ENCODE results near the gene GRAP2. TPM values are rescaled to one million over a fixed set of nuclear protein-coding genes. Genes with fewer than 3 reads are reported as not detected.
"Not testable (repeated sequence)": the region's sequence is repeated elsewhere in the genome, so short reads cannot be mapped to it uniquely, and the experiment has no call there.

GRAP2 gene
- total RNA-seq, 1 donor from 2014 or later = not detected

DNA sequence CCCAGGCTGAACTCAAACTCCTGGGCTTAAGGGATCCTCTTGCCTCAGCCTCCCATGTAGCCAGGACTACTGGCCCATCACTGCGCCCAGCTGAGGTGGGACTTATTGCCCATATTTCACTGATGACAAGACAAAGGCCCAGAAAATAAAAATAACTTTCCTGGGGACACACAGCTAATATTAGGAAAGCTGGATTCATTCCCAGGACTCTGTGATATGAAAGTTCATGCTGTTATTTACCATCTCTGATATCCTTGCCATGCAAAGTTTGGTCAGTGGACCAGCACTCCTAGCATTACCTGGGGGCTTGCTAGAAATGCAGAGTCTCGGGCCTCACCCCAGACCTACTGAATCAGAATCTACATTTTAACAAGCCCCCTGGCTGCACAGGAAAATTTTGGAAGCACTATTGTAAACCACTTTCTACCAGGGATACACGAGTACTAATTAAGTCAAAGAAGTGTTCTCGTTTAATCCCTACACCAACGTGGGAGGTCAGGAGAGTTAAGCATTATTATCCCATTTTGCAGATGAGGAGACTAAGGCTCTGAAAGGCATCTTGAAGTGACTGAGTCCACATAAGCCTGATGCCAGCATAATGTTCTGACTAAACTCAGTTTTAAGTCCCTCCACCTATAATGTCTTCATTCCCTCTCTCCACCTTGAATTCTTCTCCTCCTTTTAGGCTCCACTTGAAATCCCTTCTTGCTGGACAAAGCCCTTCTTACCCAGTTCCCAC is 91.4 kb downstream of the GRAP2 start:
- DNase-seq (ENCODE audit: low read depth) = no peak

DNA sequence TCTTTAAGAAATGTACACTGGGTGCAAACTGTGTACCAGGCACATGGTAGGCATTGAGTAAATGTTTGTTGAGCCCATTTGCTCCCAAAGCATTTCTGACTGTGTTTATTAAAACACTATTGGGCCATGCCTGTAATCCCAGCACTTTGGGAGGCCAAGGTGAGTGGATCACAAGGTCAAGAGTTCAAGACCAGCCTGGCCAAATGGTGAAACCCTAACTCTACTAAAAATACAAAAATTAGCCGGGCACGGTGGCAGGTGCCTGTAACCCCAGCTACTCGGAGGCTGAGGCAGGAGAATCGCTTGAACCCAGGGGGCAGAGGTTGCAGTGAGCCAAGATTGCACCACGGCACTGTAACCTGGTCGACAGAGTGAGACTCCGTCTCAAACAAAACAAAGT is 92.0 kb downstream of the GRAP2 start:
- DNase-seq (ENCODE audit: low read depth) = not testable (repeated sequence)

DNA sequence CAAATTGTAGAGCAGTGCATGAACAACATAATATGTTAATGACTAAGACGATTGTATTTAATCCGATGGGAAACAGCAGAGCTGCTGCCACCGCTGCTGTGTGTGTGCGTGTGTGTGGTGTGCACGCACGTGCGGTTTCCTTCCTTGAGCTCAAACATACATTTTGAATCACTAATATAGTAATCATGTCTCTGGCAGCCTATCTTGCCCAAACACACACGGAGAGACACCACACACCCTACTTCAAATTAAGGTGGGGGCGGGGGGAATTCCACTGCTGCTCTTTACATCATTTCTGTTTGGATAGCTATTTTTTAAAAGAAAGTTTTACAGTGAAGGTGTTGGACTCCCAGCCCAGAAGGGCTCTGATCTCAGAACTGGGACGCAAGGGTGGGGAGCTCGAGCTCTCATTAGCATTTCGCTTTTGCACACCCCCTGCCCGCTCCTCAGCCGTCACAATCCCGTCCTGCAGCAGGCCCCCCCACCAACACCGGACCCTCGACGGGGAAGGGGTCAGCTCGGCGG is 93.2 kb downstream of the GRAP2 start:
- DNase-seq (ENCODE audit: low read depth) = no peak

DNA sequence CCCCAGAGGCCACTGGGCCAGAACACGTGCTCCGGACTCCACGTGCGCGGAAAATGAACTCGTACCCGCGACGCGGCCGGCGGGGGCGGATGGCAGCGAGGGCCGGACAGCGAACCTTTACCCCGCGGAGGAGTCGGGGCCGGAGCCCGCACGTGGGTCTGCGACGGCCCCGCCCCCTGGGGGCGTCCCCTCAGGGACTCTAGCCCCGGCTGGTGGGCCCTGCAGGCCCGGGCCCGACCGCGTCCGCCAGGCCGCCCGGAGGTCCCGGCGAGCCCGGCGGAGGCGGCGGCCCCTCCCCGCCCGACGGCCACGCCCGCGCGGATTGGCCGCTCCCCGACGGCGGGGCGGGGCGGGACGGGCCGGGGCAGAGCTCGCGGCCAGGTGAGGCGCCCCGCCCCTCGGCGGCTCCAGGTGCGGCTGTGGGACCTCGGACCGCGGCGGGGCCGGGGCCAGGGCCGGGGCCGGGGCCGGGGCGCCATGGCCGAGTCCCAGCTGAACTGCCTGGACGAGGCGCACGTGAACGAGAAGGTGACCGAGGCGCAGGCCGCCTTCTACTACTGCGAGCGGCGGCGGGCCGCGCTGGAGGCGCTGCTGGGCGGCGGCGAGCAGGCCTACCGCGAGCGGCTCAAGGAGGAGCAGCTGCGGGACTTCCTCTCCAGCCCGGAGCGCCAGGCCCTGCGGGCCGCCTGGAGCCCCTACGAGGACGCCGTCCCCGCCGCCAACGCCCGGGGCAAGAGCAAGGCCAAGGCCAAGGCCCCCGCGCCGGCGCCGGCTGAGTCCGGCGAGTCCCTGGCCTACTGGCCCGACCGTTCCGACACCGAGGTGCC is 93.9 kb downstream of the GRAP2 start, which contains the start of gene FAM83F:
Gene FAM83F (plus strand): TSS at position 389 of the 827 bp plus-strand sequence. CDS start 89 bp downstream, at position 478.
- no peak for DNase-seq (ENCODE audit: low read depth)

DNA sequence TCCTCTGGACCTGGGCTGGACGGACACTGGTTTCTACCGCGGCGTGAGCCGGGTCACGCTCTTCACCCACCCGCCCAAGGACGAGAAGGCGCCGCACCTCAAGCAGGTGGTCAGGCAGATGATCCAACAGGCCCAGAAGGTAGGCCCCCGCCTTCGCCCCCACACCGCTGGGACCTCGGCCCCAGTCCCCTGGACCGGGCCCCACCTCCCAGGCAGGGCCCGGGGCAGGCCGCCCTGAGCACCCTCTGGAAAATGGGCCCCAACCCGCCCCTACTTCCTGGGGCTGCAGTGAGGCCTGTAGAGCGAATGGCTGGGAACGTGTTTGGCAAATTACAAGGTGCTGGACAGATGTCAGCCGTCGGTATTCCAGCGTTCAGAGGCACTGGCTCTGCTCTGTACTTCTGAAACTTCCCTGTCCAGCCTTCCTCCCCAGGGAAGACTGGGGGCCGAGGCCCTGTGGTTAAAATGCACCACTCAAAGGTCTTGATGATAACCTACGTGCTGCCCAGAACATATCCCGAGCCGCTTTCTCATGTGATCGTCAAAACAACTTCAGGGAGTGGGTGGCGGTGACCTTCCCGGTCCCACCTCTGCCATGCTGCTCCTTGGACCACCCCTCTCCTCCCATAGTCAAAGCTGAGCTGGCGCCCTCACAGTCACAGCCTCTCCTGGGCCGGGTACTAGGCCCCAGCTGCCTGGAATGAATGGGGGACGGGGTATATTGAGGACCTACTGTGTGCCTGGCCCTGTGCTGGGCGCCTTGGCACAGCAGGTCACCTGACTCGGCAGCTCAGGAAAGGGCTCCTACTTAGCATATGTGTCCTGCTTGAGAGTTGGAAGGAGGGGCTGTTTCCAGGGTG is 94.7 kb downstream of the GRAP2 start:
- no peak for DNase-seq (ENCODE audit: low read depth)

DNA sequence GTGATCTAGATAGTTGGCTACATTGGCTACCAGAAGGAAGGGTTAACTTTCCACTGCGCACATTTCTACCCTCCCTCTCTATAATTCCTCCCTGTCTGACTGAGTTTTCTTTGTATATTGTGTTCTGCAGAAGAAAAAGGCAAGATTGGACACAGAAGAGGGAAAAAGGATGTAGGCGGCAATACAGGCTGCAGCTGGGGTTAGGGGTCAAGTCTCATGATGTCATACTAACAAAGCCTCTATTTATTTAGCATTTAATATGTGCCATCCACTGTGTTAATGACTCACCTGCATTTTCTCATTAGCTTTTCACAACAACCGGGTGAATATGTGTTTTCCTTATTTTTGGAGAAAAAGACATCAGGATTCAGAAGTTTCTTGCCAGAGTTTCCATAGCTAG is 95.8 kb downstream of the GRAP2 start:
- DNase-seq (ENCODE audit: low read depth) = no peak

DNA sequence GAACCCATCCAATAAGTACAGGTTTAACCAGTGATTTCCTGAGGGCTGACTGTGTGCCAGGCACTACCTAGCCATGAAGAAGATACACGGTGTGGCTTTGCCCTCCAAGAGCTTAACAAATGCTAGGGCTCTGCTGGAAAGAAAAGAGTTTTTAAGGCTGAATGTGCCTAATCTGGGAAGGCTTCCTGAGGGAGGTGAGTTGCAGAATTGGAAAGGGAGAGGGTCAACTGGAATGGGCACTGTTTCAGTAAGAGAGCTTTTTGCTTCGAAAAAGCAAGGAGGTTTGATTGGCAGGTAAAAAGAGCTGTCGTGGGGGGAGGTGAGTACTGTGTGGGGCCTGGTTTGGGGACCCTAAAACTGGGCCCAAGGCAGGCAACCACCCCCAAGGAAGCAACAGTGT is 96.5 kb downstream of the GRAP2 start:
- no peak for DNase-seq (ENCODE audit: low read depth)

DNA sequence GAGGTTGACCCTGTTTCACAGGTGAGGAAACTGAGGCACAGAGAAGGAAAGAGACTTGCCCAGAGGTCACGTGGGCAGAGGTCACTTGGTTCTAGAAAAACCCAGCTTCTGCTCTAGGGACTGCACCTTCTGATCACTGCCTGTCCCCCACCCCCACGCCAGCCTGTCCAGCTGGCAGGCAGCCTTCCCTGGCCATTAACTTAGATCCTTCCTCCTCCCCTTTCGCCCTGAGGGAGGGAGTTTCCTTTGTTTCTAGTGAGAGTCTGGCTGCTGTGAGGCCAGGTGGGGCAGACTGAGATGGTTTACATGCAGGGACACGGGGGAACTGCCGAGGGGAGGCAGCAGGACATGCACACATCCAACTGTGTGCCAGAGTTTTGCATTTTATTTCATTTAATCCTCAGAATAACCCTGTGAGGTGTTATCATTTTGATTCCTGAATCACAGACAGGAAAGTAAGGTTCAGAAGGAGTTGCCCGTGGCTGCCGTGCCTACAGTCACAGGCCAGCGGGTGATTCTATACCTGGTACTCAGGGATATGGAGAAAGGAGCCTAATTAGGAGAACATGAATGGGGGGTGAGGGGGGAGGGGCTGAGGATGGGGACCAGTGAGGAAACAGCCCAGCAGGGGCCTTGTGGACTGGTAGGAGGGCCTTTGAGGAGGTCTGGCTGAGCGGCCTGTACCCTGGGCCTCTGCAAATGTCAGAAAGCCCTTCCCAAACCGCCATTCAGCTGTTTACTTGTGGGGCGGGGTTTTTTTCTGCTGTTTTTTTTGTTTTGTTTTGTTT is 97.2 kb downstream of the GRAP2 start:
- no peak for DNase-seq (ENCODE audit: low read depth)

DNA sequence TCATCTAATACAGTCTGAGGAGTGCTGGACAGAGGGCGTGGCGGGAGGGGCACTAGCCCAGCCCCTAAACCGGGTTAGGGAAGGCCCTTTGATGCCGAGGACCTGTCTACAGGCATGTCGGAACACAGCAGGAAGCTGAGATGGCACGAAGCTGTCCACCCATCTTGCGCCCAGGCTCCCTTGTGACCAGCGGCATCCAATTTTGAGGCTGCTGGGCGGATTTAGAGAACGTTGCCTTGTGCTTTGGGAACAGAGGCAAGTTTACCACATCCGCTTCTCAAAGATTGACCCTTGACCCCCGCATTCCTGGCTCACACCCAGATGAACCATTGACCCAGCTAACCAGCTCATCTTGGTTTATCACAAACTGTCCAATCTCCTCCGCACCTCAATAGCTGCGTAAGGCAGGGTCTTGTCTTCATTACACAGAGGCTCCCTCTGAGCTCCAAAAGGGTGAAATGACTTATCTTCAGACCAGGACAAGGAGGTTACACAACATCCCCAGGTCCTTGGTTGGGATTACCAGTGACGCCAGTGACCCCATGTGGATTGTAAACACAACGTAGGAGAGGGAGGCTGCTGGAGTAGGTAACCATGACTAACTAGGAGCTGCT is 98.4 kb downstream of the GRAP2 start:
- DNase-seq (ENCODE audit: low read depth) = peak; percentile 12

DNA sequence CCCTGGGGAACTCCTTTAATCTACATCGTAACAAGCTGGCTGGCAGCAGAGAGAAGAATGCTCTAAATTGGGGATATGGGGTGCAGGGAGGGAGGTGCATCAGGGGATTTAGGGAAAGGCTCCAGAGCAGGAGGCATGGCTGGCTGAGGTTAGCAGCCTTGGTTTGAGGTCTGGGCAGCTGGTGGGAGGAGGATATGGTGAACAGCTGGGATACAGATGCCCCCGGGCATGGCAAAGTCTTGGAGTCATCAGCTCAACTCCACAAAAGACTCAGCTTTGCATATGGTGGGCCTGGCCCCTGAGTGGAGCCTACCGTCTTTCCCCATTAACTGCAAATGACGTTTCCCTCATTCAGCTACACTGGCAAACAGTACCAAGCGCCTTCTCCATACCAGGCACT is 99.3 kb downstream of the GRAP2 start:
- DNase-seq (ENCODE audit: low read depth) = peak; percentile 58

DNA sequence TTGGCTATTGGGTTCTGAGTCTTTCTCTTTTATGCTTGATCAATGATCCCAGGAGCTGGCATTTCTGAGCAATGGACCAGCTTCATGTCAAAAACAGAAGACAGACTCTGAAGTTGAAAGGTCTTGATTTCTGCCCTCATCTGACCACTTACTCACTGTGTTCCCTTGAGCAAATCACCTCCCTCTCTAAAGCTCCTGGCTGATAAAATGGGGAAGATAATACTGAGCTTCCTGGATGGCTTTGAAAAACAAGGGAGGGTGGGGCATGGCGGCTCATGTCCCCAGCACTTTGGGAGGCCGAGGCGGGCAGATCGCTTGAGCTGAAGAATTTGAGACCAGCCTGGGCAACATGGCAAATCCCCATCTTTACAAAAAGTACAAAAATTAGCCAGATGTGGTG is 100.2 kb downstream of the GRAP2 start:
- no peak for DNase-seq (ENCODE audit: low read depth)

DNA sequence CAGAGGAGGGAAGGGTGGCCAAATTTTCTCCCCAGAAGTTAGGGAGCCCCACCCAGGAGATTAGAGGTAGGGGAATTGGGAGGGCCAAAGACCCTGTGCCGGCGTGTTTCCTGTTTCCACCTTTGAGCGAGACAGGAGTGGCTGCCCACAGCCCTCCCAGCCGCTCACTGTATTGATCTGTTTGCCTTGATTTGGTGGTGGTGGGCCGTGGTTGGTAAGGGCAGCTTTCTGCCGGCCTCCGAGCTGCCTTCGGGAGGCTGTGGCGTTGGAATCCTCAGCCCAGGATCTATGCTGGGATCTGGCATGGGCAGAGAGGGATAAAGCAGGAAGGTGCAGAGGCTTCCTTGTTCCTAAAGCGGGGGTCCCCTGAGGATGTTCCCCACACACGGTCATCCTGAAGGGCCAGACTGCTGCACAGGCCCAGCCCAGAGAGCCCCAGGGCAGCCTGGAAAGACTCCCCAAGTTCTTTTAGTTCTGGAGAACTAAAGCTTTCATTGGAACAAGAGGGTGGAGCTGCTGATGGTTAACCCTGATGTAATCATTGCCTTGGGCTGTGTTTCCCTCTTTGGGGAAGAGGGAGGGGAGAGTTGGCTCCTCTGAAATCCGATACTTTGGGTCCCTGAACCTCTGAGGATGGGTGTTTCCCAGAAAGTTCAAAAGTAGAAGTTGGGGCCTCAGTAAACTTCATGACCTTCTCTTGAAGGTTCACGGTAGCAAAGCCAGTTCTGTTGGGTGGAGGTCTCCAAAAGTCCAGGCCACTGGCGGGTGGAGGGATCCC is 101.1 kb downstream of the GRAP2 start:
- no peak for DNase-seq (ENCODE audit: low read depth)

DNA sequence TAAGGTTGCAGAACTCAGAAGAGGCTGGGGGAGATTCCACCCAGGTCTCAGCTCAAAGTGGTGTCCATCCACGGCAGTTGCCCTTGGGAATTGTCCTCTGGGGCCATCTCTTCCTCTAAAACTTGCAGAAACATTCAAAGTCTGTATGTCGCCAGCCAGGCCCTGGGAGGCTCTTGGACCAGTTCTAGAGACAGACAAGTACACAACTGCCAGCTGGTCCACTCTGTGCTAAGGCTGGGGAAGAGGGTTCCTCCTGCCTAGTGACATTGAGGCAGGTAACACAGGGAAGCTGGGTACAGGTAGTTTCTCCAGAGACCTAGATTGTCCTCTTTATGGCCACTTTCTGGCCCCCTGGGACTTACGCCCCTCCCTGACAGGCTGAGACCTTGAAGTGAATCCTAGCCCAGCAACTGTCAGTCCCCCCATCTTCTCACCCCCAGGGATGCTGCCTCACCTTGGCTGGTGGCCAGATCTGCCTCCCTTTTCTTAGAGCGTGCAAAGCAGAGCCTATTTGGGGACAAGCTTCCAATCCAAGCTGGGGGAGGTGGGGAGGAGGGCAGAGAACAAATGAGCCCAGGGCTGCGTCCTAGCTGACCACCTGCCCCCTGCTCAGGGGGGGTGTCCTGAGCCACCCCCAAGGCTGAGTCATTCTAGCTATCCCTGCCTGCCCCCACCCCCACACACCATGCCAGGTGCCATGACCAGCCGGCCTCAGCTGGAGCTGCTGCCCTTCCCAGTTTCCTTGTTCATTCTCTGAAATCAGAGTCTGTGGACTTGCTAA is 102.2 kb downstream of the GRAP2 start:
- DNase-seq (ENCODE audit: low read depth) = peak; percentile 40

DNA sequence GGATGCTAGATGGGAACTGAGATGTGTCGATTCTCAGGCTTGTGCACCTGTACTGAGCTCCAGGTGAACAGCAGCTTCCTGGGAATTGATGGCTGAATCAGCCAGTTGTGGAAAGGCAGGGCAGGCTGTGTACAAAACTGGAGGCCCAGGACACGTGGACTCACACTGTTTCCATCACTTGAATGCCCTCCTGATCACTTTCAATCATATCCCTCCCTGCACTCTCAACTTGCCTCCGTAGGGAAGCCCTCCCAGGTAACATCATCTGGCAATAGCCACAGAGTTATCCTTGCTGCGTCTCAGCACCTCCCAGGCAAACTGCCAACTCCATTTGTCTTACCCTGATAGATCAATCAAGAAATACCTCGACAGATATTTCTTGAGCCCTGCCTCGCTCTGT is 104.0 kb downstream of the GRAP2 start:
- no peak for DNase-seq (ENCODE audit: low read depth)

DNA sequence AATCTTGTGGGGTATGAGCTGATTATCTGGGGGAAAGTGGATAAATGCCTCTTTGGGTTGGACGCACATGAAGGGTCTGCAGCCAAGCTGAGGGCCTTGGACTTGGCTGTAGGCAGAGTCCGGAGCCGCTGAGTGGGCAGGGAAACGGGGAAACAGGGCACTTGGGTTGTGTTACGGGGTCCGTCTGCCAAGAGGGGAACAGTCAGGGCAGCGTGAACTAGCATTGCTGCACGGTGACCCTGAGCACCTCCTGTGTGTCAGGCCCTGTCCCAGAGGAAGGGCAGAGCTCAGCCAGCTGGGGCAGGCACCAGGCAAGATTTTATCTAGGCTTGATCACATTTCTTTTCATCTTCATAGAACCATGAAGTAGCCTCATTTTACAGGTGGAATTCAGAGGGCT is 105.8 kb downstream of the GRAP2 start:
- no peak for DNase-seq (ENCODE audit: low read depth)

DNA sequence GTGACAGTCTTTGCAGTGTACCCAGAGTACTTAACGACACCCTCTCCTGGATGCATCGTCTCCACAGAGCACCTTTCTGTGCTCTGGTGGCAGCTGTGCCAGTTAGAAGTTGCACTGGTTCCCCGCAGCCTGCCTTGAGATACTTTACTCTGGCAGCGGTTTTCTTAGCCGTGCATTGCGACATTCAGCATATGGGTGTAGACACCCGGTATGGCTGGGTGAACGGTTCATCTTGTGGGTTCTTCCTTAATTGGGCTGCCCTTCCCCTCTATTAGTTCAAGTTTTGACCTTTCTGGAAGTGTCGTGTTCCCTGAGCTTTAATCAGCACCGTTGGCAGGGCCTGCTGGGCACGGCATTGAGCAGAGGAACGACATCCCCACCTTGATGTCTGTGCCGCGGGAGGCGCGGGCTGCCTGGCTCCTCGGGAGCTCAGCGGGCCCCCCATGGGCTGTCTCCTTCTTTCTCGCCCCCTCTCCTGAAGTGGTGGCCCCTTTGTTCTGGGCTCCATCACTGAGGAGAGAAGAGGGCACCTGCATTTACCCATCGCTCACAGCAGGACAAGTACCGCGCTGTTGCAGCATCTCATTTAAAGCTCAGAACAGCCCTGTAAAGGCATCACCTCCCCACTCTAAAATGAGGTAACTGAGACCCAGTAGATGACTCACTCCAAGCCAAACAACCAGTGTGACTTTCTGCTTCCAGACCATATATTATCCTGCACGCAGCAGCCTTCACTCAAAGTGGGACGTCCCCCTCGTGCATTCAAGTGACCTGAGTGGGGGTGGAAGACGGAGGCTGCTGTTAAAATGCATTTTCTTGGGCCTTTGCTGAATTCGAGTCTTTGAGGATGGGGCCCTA is 107.2 kb downstream of the GRAP2 start:
- no peak for DNase-seq (ENCODE audit: low read depth)

DNA sequence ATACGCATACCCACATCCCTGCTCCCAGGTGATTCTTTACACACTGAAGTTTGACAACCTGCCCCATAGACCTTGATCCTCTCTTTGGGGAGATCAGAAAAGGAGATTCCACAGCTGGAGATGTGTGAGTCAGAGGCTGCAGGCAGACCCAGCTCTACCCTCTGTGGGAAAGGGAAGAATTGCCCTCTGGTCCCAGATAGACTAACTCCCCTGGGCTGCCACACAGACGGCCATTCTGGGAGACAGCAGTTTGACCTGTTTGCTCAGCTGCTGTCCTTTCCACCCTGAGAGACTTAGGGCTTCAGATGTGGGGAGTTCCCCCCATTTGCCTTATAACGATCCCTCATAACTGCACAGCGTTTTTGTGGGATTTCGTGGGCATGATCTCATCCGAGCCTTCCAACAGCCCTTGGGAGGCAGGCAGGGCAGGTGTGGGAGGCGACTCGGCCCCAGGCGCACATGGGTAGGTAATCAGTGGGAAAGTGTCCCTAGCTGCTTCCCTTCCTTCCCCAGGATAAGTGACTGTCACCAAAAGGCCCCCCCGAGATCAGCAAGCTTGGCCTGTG is 107.9 kb downstream of the GRAP2 start:
- no peak for DNase-seq (ENCODE audit: low read depth)

All from myocyte (in vitro differentiated cells).